Activated CD4-positive, alpha-beta T cell treated with anti-CD3 and anti-CD28 coated beads, Interleukin-2, amount 50 U/mL, for 48 hours (primary cell): ENCODE data around the gene ANKRD16.
"Not testable (repeated sequence)": the region's sequence is repeated elsewhere in the genome, so short reads cannot be mapped to it uniquely, and the experiment has no call there.

Experiments
- DNase-seq, 2 experiments: peaks; one replicate each; pipeline ENCODE4 v3.0.0-alpha.2; 2020

Gene ANKRD16

GRCh38 chr10:5902511-5903274 is 13.0 kb upstream of the ANKRD16 start:
- no peak for DNase-seq

DNA sequence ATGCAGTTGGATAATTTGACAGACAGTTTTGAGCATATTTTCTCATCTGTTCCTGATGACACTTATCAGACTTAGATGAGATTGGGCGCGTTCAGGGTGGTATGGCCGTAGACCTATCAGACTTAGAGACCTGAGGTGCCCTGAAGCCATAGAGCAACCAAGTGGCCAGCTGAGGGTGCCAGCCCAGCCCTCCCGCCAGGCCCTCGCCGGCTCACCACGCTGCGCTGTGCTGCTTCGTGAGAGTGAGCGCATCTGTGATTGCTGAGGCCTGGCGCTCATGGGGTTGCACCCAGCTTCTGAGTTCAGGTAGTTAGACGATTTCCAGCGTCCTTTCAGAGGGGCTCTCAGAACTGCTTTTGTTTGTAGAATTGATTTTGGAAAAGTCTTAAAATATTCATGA is 10.6 kb upstream of the ANKRD16 start:
- DNase-seq: no peak

DNA sequence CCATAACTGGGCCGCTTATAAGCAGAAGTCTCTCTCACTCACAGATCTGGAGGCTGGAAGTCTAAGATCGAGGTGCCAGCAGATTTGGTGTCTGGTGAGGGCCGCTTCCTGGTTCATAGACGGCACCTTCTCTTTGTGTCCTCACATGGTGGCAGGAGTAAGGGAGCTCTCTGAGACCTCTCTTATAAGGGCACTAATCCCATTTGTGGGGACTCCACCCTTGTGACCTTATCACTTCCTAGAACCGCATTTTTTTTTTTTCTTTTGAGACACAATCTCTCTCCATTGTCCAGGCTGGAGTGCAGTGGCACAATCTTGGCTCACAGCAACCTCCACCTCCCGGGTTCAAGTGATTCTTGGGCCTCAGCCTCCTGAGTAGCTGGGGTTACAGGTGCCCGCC is 8.5 kb upstream of the ANKRD16 start:
- DNase-seq: no peak

DNA sequence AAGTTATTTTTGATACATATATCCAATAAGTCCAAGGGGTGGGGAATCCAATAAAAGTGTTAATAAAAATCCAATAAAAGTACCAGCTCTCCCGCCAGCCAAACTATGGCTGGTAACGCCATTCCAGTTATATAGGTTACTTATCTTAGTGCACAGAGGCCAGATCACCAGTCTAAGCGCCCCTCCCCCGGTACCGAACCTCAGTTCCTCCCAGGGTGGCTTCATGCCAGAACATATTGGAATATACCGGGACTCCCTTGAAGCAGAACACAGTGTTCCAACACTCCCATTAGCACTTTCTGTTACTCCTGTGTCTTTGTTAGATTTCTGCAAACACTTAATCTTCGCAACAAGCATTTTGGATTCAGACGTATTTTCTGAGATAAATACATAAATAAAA is 7.8 kb upstream of the ANKRD16 start:
- DNase-seq: no peak

- no peak for DNase-seq
These were observed 7.3 kb upstream of the ANKRD16 start for GRCh38 chr10:5897053-5897340.

DNA sequence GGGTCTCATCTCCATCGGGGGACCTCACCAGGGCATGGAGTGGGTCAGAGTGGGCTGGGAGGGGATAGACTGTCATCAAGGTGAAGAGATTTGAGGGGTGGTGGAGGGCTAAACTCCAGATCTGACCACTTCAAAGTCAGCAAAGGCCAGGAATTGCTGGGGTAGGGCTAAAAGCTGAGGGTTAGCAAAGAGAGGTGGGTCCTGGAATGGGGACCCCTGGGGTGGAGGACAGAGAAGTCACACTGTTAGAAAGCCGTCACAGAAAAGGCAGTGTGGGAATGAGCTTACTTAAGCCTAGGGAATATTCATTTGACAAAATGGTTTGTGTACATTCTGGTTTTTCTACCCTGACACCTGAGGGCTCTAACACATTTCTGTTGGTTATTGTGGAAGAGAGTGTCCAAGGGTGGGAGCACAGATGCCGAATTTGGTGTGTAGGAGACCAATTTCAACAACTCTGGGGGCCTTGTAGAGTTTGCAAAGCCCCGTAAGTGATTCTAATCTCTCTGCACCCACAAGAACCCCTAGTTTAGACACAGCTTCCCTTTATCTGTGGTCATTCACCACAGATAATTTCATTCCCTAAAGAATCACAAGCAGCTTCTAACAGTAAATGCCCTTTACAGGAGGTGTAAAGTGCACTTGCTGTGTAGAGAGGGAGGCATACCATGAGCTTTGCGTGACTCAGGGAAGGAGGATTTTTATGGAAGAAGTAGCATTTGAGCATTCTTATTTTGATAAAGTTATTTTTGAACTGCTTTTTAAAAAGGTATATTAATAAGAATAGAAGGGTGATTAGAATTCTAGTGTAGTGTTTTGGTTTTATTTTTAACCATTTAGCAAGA is 6.7 kb upstream of the ANKRD16 start:
- no peak for DNase-seq

GRCh38 chr10:5895804-5896203 is 6.1 kb upstream of the ANKRD16 start:
- DNase-seq: no peak

GRCh38 chr10:5895365-5895764 is 5.7 kb upstream of the ANKRD16 start:
- no peak for DNase-seq

DNA sequence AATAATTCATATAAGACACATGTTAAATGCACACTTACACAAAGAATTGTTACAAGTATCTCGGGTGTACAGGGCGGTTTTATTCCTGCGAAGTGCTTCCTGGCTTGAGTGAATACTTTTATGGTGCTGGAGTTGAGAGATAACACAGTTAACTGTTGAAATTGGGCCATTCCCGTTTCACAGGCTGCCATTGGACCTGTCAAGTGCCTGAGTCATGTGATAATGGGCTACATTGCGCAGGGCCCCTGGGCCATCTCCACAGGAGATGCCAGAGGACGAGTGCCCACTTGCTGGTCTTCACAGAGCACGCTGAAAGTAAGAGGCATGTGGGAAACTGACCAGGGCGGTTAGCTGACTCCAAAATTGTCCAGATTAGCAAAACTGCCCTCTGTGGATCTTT is 5.2 kb upstream of the ANKRD16 start:
- DNase-seq: no peak

DNA sequence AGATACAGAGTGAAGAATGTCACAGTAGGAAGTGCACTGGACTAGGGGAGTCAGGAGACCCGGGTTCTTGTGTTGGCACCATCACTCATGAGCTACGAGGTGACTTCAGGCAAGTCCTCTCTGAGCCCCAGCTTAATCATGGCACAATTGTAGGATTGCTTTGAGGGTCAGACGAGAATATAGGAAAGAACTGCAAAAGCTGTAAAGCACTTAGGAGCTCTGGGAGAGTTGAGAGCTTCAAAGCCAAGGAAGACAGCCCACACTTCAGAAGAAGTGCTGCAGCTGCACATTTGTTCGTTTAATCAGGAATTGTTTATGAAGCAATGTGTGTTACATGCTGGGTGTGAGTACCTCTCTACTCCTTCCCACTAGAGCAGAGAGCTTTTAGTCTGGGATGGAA is 4.7 kb upstream of the ANKRD16 start:
- DNase-seq: no peak

DNA sequence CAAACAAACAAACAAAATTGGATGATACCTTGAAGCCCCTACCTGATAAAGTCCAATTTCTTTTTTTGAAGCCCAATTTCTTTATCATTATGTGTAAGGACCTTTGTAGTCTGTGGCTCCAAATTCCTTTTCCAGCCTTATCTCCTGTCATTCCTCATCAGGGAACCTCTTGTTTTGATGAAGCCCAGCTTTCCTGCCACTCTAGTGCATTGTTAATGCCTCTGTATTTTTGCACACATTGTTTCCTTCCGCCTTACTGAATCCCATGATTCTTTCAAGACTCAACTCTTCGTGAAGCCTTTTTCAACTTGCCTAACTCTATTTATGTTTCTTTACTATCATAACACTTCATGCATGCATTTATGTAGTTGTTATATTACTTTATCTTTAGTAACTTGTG is 3.6 kb upstream of the ANKRD16 start:
- DNase-seq: no peak

DNA sequence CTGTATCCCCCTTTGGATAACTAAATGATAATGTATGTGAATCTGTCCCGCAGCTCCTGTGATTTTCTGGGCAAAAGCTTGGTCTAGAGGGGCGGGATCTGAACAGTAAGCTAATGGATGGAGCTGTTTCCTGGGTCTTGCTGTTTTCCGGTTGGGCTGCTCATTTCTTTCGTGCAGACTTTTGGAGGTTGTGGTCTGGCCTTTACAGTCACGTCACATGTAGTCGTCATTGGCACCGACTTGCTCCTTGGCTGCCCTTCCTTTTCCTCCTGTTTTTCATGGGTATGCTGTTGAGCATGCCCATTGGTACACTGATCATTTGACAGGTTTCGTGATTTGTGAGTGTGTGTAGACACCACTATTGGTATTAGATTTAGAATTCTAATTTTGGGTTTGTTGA is 2.3 kb upstream of the ANKRD16 start:
- DNase-seq: no peak

- no peak for DNase-seq
These were observed 1.3 kb upstream of the ANKRD16 start for GRCh38 chr10:5891009-5891408.

- DNase-seq: peak; percentile 28 to 43
These were observed 791 bp upstream of the ANKRD16 start for GRCh38 chr10:5890452-5890915.

DNA sequence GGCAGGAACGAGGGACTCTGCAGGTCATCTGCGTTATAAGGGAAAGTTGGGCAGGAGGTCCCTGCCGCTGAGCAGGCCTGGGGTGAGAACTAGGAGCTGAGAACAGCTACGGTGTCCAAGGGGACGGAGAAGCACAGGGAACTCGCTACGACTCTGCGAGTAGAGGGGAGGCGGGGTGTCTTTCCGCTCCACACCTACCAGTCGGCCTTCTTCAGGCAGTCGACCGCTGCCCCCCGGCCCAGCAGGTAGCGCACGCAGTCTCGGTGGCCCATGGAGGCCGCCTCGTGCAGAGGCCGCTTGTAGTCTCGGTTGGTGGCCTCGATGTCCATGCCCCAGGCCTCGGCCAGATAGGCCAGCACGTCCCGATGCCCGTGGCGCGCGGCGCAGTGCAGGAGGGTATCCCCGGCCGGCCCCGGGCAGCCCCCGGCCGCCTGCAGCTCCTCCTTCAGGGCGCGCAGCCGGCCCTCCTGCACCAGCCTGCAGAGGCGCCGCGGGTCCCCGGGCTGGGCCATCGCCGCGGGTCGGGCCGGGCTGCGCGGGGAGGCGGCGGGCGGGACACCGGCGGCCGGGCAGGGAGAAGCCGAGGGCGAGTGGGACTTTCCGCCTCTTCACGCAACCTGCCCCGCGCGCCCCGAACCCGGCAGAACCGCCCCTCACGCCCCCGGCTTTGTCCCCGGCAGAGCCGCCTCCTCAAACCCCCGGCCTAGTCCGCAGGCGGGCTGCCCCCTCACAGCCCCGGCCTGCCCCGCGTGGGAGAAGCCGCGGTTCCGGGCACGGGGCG is 660 bp downstream of the ANKRD16 start:
- DNase-seq: peak; percentile 41 to 50

GRCh38 chr10:5888351-5888750 is 1.3 kb downstream of the ANKRD16 start:
- no peak for DNase-seq

DNA sequence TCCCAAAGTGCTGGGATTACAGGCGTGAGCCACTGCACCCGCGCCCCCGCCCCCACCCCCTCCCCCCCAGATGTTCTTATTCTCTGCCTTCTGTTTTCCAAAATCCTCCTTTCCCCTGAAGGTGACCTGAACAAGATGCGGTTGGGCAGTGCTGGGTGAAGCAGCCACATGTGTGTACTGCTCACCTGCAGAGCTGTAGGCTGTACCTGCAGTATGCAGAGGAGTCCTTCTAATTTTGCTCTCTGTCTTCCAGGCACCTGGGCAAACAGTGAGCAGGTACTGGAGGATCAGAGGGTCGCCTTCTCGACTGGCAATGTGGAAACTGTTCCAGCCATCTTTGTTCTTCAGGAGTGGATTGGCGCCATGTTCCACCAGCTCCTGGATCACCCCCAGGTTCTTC is 2.1 kb downstream of the ANKRD16 start:
- no peak for DNase-seq

DNA sequence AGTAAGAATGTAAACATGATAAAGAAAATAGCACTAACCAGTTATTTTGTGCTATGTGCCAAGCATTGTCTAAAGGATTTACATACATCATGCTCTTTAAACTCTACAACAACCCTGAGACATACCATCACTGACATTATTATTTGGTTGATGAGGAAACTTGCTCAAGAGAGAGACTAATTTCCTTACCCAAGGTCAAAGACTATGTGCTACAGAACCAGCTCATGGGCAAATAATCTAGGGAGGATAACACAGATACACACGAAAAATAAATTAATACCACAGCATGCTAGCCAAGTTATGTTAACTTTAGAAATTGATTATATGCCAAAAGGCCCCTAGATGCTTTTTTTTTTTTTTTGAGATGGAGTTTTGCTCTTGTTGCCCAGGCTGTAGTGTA is 2.7 kb downstream of the ANKRD16 start:
- no peak for DNase-seq

- DNase-seq: no peak
These were observed 4.1 kb downstream of the ANKRD16 start for GRCh38 chr10:5885619-5886018.

- DNase-seq: no peak
These were observed 6.7 kb downstream of the ANKRD16 start for GRCh38 chr10:5882961-5883360.

- not testable (repeated sequence) for DNase-seq
These were observed 12.7 kb downstream of the ANKRD16 start for GRCh38 chr10:5877041-5877440.

DNA sequence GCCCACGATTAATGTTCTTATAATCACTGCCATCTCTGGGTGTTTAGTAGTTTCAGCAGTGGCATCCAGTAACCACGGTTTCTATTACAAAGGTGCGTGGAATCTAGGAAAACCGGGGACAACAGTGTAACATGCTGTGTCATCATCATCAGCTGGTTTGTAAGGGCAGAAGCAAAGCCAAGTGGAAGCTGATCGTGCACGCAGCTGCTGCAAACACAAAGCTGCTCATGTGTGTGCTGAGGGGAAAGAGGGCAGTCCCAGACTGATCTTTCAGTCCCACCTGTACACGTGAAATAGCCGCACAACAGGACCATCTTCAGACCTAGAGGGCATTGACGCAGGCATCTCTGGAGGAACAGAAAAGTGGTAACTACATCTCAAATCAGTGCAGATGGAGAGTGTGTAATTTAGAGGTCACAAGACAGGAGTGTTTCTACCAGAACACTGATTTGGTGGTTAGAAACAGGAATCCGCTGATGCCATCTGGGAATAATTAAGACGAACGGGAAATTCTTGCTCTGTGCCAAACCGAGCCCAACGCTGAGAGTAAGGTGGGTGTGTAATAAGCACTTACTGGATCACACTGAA is 13.4 kb downstream of the ANKRD16 start:
- DNase-seq: no peak

GRCh38 chr10:5873515-5873995 is 16.1 kb downstream of the ANKRD16 start:
- peak; percentile 71 to 80 for DNase-seq
